ENCODE data around the gene CABLES2.
"Not testable (repeated sequence)": the region's sequence is repeated elsewhere in the genome, so short reads cannot be mapped to it uniquely, and the experiment has no call there.

The CABLES2 gene

DNA sequence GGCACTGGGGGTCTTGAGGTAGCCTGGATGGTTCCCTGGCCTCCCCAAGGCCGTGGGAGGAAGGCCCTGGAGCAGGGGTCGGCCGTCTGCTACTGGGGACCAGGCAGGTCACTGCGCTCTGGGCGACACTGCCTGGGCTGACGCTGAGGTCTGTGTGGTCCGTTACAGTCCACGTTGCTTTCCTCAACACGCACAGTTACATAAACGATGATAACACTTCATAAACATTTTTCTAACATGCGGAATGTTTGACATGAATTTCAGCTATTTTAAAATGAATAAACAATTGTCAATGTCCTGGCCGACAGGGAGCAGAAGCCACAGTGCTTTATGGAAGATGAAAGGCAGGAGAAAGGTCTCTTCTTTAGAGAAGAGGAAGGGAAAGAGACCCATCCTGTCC lies 30.4 kb upstream of the CABLES2 start:
- no peak overlapping the region for H3K27ac ChIP-seq
- no peak overlapping the region for H3K4me3 ChIP-seq

DNA sequence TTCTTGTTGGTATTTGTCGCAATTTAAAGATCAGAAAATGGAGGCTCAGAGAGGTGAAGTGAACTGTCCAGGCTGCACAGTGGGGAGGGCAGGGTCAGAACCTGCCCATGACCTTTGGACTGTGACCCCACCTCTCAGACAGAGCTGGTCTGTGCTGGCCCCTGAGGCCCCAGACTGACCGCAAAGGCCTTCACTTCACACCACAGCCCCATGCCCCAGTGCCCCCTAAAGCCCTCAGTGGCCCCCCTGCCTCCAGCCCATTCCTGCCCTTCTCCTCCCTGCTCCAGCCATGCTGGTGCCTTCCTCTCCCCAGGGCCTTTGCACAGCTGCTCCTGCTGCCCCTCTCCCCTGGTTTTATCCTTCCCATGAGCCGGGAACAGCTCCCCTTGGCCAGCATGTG lies 29.6 kb upstream of the CABLES2 start:
- H3K27ac ChIP-seq, result no peak overlapping the region
- no peak overlapping the region for H3K4me3 ChIP-seq

GRCh38 chr20:62433658-62434497 lies 26.8 kb upstream of the CABLES2 start:
- H3K27ac ChIP-seq, result no peak overlapping the region
- H3K4me3 ChIP-seq, result no peak overlapping the region

DNA sequence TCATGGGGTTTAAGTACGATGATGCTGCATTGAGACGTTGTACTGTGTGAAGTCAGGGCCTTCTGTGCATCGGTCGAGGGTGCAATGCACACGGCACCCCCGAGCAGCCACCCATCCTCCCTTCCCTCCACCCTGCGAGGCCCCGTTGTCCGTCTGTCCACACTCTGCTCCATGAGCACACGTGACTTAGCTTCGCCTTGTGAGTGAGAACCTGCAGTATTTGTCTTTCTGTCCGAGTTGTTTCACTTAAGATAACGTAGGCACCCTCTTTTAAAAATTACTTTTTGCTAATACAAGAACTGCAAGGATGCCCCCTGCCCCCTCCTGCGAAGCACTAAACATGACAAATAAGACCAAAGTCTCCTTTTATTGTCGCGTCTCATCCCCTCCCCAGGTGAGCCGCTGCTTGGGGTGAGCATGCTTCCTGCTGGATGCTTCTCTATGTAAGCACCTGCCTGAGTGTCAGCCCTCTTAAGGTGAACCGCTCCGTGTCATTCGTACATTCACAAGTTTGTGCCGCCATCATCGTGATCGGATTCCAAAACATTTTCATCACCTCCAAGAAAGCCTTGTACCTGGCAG lies 23.9 kb upstream of the CABLES2 start:
- Histone ChIP-seq H3K27ac (no peak overlapping the region), H3K4me3 (no peak overlapping the region)

DNA sequence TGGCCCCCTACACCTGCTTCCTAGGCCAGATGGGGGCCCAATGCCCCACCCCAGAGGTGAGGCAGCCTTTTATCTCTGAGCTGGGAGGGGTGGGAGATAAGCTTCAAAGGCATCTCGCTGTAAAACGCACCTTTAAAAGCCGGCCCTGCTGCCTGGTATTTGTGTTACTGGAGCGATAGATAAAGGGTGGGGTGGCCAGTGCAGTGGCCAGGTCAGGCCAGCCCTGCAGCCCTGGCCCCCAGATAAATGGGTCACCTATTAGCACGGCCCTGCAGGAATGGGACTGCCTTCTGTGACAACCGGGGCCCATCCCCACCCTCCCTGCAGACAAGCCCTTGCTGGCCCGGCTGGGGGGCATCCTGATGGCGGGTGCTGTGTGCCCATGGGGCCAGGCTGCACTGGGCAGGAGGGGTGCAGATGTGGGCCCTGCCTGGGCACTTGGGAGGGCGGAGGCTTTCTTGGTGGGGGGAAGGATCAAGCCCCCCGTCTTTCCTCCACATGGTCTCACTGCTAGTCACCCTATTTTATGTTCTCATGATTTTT lies 23.3 kb upstream of the CABLES2 start:
- no peak overlapping the region for H3K4me3 ChIP-seq
- H3K27ac ChIP-seq, result no peak overlapping the region

DNA sequence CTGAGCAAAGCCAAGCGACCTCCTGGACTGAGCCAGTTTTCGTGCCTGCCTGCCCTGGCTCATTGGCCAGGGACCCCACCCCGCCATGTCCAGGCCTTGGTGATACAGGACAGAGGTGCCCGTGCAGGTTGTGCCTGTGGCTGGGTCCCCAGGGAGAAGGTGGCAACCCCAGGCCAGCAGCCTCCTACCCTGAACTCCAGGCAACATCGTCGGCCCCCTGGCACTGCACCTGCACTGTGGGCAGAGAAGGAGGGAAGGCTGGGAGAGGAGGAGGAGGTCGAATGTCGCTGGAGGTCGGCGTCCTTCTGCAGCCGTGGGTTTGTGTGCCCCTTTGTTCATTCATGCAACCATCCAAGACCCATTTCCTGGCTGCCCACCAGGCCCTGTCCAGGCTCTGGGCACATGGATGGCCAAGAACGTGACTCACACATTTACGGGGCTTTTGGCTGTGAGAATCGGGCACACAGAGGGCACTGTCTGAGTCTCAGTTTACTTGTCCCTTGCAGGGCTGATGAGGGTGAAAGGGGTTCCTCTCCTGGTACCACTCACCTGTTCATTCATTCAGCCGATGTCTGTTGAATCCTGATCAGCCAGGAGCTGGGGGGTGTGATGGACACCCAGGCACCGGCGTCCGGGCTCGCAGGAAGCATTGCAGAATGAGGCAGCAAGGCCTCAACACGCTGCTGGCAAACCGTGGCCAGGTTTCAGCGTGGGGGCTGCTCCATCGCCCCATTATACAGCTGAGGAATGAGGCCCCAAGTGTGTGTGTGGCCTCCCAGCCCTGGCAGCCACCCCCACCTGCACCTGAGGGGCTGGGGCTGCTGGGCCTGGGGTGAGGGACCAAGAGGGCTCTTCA lies 22.6 kb upstream of the CABLES2 start:
- Histone ChIP-seq H3K27ac (no peak overlapping the region), H3K4me3 (no peak overlapping the region)

DNA sequence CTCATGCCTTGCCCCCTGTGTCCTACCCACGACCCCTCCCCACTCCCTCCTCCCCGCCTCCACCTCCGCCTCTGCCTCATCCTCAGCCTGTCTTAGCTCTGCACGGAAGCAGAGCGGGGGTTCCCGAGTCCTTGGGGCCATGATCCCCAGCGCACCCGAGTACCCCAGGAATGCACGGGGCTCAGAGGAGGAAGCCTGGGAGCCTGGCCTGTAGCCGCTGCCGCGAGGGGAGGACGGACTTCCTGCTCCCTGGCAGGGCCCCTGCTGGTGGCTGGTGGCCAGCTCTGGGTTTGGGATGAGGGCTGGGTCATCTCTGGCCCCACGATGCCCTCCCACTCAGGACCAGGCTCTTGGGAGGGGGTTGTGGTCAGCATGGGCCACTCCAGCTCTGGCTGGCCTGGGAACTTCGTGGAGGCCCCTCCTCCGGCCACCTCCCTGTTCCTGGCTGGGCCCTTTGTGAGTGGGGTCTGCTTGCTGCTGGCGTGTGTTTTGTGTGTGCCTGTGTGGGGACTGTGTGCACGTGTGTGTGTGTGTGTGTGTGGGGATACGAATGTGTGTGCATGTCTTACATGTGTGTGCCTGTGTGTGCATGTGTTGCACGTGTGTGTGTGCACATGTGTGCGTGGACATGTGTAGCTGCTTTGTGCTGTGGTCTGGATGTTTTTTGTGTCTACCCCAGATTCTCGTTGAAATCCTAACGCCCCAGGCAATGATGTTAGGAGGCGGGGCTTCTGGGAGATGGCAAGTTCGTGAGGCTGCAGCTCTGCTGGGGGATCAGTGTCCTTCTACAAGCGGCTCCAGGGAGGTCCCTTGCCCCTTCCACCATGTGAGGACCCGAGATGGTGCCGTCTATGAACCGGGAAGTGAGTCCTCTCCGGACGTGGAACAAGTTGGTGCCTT lies 21.6 kb upstream of the CABLES2 start:
- no peak overlapping the region for H3K4me3 ChIP-seq
- H3K27ac ChIP-seq, result peak overlapping the region in 3 of 21 experiments; percentile 14 to 58 (median 34)

DNA sequence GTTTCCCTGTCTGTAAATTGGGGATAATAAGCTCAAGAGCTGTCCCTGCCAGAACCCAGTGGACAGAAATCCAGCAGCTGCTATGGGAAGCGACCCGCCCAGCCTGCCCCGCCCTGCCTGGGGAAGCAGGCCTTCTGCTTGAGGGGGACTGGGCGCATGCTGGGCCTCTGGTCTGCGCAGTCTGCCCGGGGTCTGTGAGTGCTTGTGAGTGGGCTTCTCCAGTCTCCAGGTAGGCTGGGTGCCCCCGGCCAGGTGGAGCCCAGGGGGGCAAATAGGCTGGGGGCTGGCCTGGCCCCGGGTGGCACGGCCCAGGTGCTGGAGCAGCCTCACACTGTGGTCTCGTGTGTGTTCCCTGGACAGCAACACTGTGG lies 20.9 kb upstream of the CABLES2 start:
- Histone ChIP-seq H3K27ac (peak overlapping the region in 12 of 21 experiments; percentile 14 to 76 (median 62)), H3K4me3 (no peak overlapping the region)

DNA sequence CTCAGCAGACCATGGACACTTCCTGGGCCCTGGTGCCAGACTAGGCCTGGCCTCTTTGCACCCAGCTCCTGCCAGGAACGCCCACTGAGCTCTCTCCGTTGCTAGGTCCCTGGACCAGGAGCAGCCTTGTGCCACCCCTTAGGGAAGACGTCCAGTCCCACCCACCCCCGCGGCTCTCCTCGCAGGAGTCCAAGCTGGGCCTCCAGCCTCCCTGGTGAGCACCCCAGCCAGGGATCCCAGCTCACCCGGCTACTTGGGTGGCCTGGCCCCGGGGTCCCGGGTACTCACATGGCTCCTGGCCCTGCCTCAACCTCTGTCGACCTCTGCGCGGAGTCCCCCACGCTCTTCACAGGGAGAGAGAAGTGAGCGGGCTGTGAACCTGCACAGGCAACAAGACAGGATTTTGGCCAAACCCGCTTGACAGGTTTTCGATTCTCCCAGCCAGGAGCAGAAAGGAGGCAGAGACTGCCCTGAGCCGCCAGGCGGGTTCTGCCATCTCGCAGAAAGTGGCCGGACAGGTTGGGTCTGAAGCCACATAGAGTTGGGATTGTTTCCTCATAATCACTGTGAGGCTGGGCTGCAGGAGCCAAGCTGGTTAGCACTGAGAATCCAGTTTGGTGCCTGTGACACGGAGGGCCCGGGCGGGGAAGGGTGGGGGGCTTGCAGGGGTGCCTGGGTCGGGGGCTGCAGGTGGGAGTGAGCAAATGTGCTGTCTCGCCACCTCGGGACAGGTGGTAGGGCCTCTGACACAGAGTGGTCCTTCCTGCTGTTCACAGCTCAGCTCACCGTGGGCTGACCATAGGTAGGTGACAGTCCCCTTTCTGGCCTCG lies 20.3 kb upstream of the CABLES2 start, which contains the start of gene RBBP8NL:
RBBP8NL (minus strand) TSS at position 368 of the 830 bp plus-strand sequence. CDS start 7,892 bp downstream, outside the sequence.
- H3K27ac ChIP-seq, result peak within 1 kb of the TSS in 14 of 21 experiments; percentile 14 to 76 (median 64)
- peak within 1 kb of the TSS in 6 of 7 experiments; percentile 9 to 34 (median 25) for H3K4me3 ChIP-seq

GRCh38 chr20:62426699-62427131 lies 19.6 kb upstream of the CABLES2 start:
- Histone ChIP-seq H3K27ac (peak overlapping the region in 12 of 21 experiments; percentile 1 to 76 (median 64)), H3K4me3 (peak overlapping the region in 6 of 7 experiments; percentile 9 to 34 (median 25))

- H3K27ac ChIP-seq, result not testable (repeated sequence)
Measured at GRCh38 chr20:62426059-62426348, 18.9 kb upstream of the CABLES2 start.

GRCh38 chr20:62425281-62426058 lies 18.4 kb upstream of the CABLES2 start:
- no peak overlapping the region for H3K27ac ChIP-seq
- no peak overlapping the region for H3K4me3 ChIP-seq

More at GRCh38 chr20:62426059-62426348, 18.9 kb upstream of the CABLES2 start:
- H3K4me3 ChIP-seq, result not testable (repeated sequence)

DNA sequence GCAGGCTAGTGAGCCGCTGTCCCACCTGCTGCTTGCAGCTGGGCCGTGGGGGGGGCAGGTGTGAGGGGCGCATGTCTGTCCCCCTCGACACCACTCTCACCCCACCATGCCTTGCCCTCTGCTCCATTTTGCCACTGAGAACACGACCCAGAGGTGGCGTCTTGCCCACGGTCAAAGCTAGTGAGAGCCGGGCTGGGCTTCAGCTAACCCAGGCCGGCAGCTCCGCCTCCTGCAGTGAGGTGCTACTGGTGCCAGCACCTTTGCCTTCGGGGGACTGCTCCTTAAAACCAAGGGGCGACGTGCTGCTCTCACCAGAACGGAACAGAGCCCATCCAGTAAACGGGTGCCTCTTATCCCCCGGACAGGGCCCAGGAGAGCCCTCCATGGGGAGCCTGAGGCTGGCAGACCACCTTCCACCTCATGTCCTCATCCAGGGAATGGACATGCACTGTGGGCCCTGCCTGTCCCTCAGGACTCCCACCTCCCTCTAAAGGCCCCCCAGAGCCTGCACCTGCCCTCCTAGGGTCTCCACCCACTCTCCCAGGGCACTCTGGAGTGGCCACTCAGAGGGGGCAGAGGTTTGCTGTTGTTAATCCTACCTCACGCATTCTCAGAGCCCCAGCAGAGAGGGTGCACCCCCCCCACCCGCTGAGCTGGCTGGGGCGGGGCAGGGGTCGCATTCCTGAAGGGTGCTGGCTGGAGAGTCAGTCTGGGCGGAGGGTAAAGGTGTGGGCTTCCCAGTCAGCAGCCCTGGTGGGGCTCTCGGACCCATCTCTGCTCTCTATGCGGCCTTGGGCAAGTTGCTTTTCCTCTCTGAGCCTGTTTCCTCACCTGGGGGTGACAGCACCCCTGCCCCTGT lies 17.4 kb upstream of the CABLES2 start:
- no peak overlapping the region for H3K4me3 ChIP-seq
- H3K27ac ChIP-seq, result no peak overlapping the region

GRCh38 chr20:62423326-62423706 lies 16.2 kb upstream of the CABLES2 start:
- Histone ChIP-seq H3K27ac (no peak overlapping the region), H3K4me3 (no peak overlapping the region)

DNA sequence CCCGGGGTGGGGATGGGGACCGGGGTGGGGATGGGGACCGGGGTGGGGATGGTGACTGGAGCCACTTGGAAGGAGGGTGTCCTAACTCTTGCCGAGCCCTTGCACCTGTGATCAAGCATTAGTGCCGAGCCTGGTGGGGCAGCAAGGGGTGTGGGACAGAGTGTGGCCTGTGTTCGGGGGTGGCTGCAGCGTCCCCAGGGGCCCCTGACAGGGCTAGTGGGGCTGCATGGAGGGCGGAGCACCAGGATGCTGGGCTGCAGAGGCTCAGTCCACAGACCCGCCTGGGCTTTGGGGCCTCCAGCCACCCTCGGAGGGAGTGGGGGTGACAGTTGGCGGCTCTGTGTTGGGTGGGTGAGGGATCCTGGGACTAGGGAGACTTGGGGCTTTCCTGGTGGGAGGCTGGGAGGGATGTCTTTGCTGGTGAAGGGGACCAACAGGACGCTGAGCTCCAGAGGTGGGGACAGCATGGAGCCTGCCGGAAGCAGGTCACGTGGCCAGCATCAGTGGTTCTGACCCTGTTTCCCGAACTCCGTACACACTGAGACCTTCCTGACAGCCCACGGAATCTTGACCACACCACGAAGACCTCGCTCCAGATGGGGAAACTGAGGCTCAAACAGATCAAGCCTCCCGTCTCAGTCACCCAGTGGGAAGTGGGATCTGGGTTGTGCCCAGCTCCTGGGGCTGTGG lies 15.7 kb upstream of the CABLES2 start:
- no peak overlapping the region for H3K27ac ChIP-seq
- H3K4me3 ChIP-seq, result no peak overlapping the region

GRCh38 chr20:62421716-62421990 lies 14.6 kb upstream of the CABLES2 start:
- Histone ChIP-seq H3K27ac (no peak overlapping the region), H3K4me3 (no peak overlapping the region)

Measured in skin epidermis (tissue), 12 donors.